ENCODE measurements around the gene SRSF9.
"Not testable (repeated sequence)": the region's sequence is repeated elsewhere in the genome, so short reads cannot be mapped to it uniquely, and the experiment has no call there.

SRSF9 gene

GRCh38 chr12:120447992-120448391 is 21.6 kb downstream of the SRSF9 start (continued):
- TF ChIP-seq, protein P1, sequence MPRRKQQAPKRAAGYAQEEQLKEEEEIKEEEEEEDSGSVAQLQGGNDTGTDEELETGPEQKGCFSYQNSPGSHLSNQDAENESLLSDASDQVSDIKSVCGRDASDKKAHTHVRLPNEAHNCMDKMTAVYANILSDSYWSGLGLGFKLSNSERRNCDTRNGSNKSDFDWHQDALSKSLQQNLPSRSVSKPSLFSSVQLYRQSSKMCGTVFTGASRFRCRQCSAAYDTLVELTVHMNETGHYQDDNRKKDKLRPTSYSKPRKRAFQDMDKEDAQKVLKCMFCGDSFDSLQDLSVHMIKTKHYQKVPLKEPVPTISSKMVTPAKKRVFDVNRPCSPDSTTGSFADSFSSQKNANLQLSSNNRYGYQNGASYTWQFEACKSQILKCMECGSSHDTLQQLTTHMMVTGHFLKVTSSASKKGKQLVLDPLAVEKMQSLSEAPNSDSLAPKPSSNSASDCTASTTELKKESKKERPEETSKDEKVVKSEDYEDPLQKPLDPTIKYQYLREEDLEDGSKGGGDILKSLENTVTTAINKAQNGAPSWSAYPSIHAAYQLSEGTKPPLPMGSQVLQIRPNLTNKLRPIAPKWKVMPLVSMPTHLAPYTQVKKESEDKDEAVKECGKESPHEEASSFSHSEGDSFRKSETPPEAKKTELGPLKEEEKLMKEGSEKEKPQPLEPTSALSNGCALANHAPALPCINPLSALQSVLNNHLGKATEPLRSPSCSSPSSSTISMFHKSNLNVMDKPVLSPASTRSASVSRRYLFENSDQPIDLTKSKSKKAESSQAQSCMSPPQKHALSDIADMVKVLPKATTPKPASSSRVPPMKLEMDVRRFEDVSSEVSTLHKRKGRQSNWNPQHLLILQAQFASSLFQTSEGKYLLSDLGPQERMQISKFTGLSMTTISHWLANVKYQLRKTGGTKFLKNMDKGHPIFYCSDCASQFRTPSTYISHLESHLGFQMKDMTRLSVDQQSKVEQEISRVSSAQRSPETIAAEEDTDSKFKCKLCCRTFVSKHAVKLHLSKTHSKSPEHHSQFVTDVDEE (CRISPR knock-in tag; IDR thresholded peaks at IDR 0.05): no peak
- TF ChIP-seq GLIS3 (CRISPR knock-in tag; IDR thresholded peaks at IDR 0.05) (no peak), ESRRG (CRISPR knock-in tag; IDR thresholded peaks at IDR 0.05) (no peak), SNAI2 (CRISPR knock-in tag; IDR thresholded peaks at IDR 0.05) (no peak)

DNA sequence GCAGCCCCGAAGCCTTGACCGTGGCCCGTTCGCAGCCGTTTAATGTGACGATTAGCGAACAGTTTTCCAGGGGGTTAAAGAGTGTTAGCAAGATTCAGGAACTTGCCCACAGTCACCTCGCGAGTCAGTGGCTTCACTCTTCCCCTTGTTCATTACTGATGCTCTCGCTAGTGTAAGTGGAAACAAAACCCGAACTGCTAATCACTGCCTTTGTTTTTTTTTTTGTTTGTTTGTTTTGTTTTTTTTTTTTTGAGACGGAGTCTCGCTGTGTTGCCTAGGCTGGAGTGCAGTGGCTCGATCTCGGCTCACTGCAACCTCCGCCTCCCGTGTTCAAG is 22.7 kb downstream of the SRSF9 start:
- ATAC-seq: not testable (repeated sequence)

DNA sequence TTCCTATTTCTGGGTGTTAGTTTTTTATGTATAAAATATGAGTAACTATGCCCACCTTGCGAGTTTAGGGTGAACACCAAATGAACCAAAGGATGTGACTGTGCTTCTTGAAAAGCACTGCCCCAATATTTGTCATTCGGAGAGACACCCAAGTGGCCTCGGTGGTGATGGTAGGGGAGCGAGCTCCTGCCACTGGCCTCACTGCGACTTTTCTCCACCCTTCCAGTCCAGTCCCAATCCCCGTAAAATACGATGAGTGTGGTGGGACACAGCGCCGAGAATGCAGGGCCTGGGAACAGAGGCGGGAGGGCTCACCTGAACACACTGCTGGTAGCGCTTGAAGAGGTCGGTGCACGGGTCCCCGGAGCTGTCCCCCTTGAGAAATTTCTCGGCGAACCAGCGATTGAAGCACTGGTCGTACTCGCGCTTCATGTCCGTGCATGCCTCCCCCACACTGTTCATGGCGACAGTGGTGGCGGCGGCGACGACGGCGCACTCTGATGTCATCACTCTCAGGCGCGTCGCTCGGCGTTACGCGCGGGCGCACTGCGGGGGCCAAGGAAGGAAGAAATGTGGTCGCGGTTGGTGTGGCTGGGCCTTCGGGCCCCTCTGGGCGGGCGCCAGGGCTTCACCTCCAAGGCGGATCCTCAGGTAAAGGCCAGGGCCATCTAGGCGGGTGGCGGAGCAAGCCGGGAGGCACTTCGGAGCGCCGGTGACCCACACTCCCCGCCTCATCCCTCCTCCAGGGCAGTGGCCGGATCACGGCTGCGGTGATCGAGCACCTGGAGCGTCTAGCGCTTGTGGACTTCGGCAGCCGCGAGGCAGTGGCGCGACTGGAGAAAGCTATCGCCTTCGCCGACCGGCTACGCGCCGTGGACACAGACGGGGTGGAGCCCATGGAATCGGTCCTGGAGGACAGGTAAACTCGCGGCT is 23.4 kb downstream of the SRSF9 start, which contains the start of the genes GATC and TRIAP1:
TSS of gene GATC (plus strand) at position 534 of the 933 bp plus-strand sequence. CDS start at position 571, 37 bp downstream.
TSS of gene TRIAP1 (minus strand) at position 474 of the 933 bp plus-strand sequence. CDS start at position 462, 12 bp downstream.
- TF ChIP-seq ZC3H10 (CRISPR knock-in tag; IDR thresholded peaks at IDR 0.05) (no peak), BACH2 (CRISPR knock-in tag; IDR thresholded peaks at IDR 0.05; ENCODE audit: borderline replicate concordance) (no peak), ZFP30 (CRISPR knock-in tag; IDR thresholded peaks at IDR 0.05) (no peak), ISL1 (CRISPR knock-in tag; IDR thresholded peaks at IDR 0.05) (no peak), POU6F1 (CRISPR knock-in tag; IDR thresholded peaks at IDR 0.05; ENCODE audit: borderline replicate concordance, low read depth) (no peak)
- TF ChIP-seq, protein P2, sequence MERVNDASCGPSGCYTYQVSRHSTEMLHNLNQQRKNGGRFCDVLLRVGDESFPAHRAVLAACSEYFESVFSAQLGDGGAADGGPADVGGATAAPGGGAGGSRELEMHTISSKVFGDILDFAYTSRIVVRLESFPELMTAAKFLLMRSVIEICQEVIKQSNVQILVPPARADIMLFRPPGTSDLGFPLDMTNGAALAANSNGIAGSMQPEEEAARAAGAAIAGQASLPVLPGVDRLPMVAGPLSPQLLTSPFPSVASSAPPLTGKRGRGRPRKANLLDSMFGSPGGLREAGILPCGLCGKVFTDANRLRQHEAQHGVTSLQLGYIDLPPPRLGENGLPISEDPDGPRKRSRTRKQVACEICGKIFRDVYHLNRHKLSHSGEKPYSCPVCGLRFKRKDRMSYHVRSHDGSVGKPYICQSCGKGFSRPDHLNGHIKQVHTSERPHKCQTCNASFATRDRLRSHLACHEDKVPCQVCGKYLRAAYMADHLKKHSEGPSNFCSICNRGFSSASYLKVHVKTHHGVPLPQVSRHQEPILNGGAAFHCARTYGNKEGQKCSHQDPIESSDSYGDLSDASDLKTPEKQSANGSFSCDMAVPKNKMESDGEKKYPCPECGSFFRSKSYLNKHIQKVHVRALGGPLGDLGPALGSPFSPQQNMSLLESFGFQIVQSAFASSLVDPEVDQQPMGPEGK (CRISPR knock-in tag; IDR thresholded peaks at IDR 0.05; ENCODE audit: borderline replicate concordance): peak; percentile 21; the same call in 1 of the 2 replicates
- ATAC-seq: peak; percentile 93

- TF ChIP-seq ZFP3 (CRISPR knock-in tag; IDR thresholded peaks at IDR 0.05): no peak
- no peak for TF ChIP-seq CSRNP3 (CRISPR knock-in tag; IDR thresholded peaks at IDR 0.05)
- TF ChIP-seq ZNF70 (CRISPR knock-in tag; IDR thresholded peaks at IDR 0.05): no peak
- TF ChIP-seq RARB (CRISPR knock-in tag; IDR thresholded peaks at IDR 0.05): no peak
- TF ChIP-seq PPARA (CRISPR knock-in tag; IDR thresholded peaks at IDR 0.05; ENCODE audit: borderline replicate concordance): no peak
- no peak for TF ChIP-seq ZC3H10 (CRISPR knock-in tag; IDR thresholded peaks at IDR 0.05)
- TF ChIP-seq, protein P3, sequence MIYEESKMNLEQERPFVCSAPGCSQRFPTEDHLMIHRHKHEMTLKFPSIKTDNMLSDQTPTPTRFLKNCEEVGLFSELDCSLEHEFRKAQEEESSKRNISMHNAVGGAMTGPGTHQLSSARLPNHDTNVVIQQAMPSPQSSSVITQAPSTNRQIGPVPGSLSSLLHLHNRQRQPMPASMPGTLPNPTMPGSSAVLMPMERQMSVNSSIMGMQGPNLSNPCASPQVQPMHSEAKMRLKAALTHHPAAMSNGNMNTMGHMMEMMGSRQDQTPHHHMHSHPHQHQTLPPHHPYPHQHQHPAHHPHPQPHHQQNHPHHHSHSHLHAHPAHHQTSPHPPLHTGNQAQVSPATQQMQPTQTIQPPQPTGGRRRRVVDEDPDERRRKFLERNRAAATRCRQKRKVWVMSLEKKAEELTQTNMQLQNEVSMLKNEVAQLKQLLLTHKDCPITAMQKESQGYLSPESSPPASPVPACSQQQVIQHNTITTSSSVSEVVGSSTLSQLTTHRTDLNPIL (CRISPR knock-in tag; IDR thresholded peaks at IDR 0.05; ENCODE audit: low read depth): no peak
- TF ChIP-seq ZNF565 (CRISPR knock-in tag; conservative IDR thresholded peaks at IDR 0.05; ENCODE audit: low read depth): no peak
- TF ChIP-seq POU6F1 (CRISPR knock-in tag; IDR thresholded peaks at IDR 0.05; ENCODE audit: borderline replicate concordance, low read depth): no peak
- TF ChIP-seq GLIS3 (CRISPR knock-in tag; IDR thresholded peaks at IDR 0.05): no peak
- no peak for TF ChIP-seq CSDC2 (CRISPR knock-in tag; IDR thresholded peaks at IDR 0.05)
- TF ChIP-seq, protein P1 (CRISPR knock-in tag; IDR thresholded peaks at IDR 0.05): no peak
- no peak for TF ChIP-seq TOX (CRISPR knock-in tag; IDR thresholded peaks at IDR 0.05; ENCODE audit: borderline replicate concordance)
- TF ChIP-seq BACH2 (CRISPR knock-in tag; IDR thresholded peaks at IDR 0.05; ENCODE audit: borderline replicate concordance): no peak
- no peak for TF ChIP-seq ESRRG (CRISPR knock-in tag; IDR thresholded peaks at IDR 0.05)
- no peak for TF ChIP-seq ISL1 (CRISPR knock-in tag; IDR thresholded peaks at IDR 0.05)
- no peak for ATAC-seq
Measured at GRCh38 chr12:120444676-120445075, 24.9 kb downstream of the SRSF9 start.

Data from SK-N-SH treated with all-trans-retinoic acid at 6 μM for 48 hours (cell line).